OCI-LY7 (cell line): ENCODE measurements around the gene TBC1D8. TPM values are rescaled to one million over a fixed set of nuclear protein-coding genes. Genes with fewer than 3 reads are reported as not detected.

Experiments
- BruUV-seq: library from RNA; stranded (reverse); fragments of 400-500 nt; replicated peaks from 2 replicates; lab custom pipeline; 2021; lab: Mats Ljungman, UMichigan
- CTCF ChIA-PET: fragments of 300-600 bp; sonication (Branson Sonifier 250); formaldehyde crosslinking; loops from one replicate; lab custom pipeline; 2022; ENCODE audit warnings: antibody characterized with exemption; ENCODE audit not compliant: unreplicated experiment; lab: Charles Lee
- POLR2A ChIA-PET: fragments of 300-600 bp; sonication (Branson Sonifier 250); formaldehyde crosslinking; loops from one replicate; lab custom pipeline; 2022; ENCODE audit warnings: antibody characterized with exemption; lab: Charles Lee
- DNase-seq: peaks from one replicate; pipeline ENCODE4 v3.0.0-alpha.2; 2015; ENCODE audit warnings: low spot score
- H2AFZ ChIP-seq: fragments of 200-600 bp; sonication (generic), shearing (Covaris generic); 2 replicates; pipeline ENCODE4 v1.6.1; 2014; ENCODE audit warnings: mild to moderate bottlenecking, antibody characterized with exemption, low read length, moderate library complexity
- H3K27ac ChIP-seq: fragments of 200-600 bp; sonication (generic); 2 replicates; pipeline ENCODE4 v1.5.1; 2014; ENCODE audit warnings: mixed run types, low read depth, mild to moderate bottlenecking, moderate library complexity, low read length, inconsistent platforms; ENCODE audit not compliant: poor library complexity, severe bottlenecking
- H3K36me3 ChIP-seq: fragments of 200-600 bp; sonication (generic); 2 replicates; pipeline ENCODE4 v1.6.1; 2014; ENCODE audit warnings: mild to moderate bottlenecking, antibody characterized with exemption, low read length, moderate library complexity, mixed read lengths; ENCODE audit not compliant: insufficient read depth
- H3K4me1 ChIP-seq: fragments of 200-600 bp; sonication (generic); 2 replicates; pipeline ENCODE4 v1.5.1; 2014; ENCODE audit warnings: mild to moderate bottlenecking, low read length; ENCODE audit not compliant: insufficient read depth, poor library complexity, severe bottlenecking
- H3K4me2 ChIP-seq: fragments of 200-600 bp; sonication (generic); 2 replicates; pipeline ENCODE4 v1.6.1; 2014; ENCODE audit warnings: mild to moderate bottlenecking, low read length
- H3K4me3 ChIP-seq: fragments of 200-600 bp; sonication (generic); 2 replicates; pipeline ENCODE4 v1.5.1; 2014; ENCODE audit warnings: mild to moderate bottlenecking, low read depth, low read length; ENCODE audit not compliant: poor library complexity, severe bottlenecking
- H3K79me2 ChIP-seq: fragments of 200-600 bp; sonication (generic); 2 replicates; pipeline ENCODE4 v1.6.1; 2016; ENCODE audit warnings: low read depth, mild to moderate bottlenecking, low read length, moderate library complexity, mixed read lengths; ENCODE audit not compliant: insufficient read depth
- H3K9me2 ChIP-seq: fragments of 200-600 bp; sonication (generic); 2 replicates; pipeline ENCODE4 v1.6.1; 2016; ENCODE audit warnings: mild to moderate bottlenecking, low read length, mixed read lengths; ENCODE audit not compliant: insufficient read depth
- H3K9me3 ChIP-seq: fragments of 200-600 bp; sonication (generic); 2 replicates; pipeline ENCODE4 v1.6.1; 2014; ENCODE audit warnings: mild to moderate bottlenecking, mixed run types, low read length, mixed read lengths
- H4K20me1 ChIP-seq: fragments of 200-600 bp; sonication (generic); 2 replicates; pipeline ENCODE4 v1.6.1; 2014; ENCODE audit warnings: mild to moderate bottlenecking, antibody characterized with exemption, low read length, moderate library complexity, mixed read lengths; ENCODE audit not compliant: insufficient read depth
- CTCF ChIP-seq: fragments of 200-600 bp; sonication (generic); conservative IDR thresholded peaks from 2 replicates; pipeline ENCODE4 v1.5.1; 2014; ENCODE audit warnings: mild to moderate bottlenecking, antibody characterized with exemption, low read length, moderate library complexity, mixed read lengths
- EZH2phosphoT487 ChIP-seq: fragments of 200-600 bp; sonication (generic); IDR thresholded peaks from 2 replicates; pipeline ENCODE4 v1.6.1; 2018; ENCODE audit warnings: low read depth, borderline replicate concordance, mild to moderate bottlenecking, mixed run types, antibody characterized with exemption, low read length, moderate library complexity, mixed read lengths
- intact Hi-C: fragments of 100-400 bp; cut with micrococcal nuclease; formaldehyde crosslinking; loops from one replicate; pipeline ENCODE4 v1.10.0; 2022; ENCODE audit not compliant: unreplicated experiment
- total RNA-seq, 2 experiments: library from RNA; depleted of rRNA in 1 of 2; stranded (reverse); fragments of >200 nt in 1 of 2; shearing (Covaris generic) in 1 of 2; gene quantifications; 2 replicates each; pipeline ENCODE4 v1.2.3, GENCODE V29; 2014 to 2022

The TBC1D8 gene
- total RNA-seq, 2 experiments from 2014 or later = 0.22 to 0.49 TPM

GRCh38 chr2:101076581-101076980, 74.6 kb downstream of the TBC1D8 start:
- ChIA-PET CTCF (no interaction called here), POLR2A (no interaction called here)
- DNase-seq = no peak
- no peaks in the 10 kb centered on the region for H3K9me2 ChIP-seq
- no peak overlapping the region for H3K4me3 ChIP-seq
- no peaks in the 10 kb centered on the region for H4K20me1 ChIP-seq
- no peaks in the 10 kb centered on the region for H3K4me1 ChIP-seq
- H3K4me2 ChIP-seq = no peak overlapping the region
- no peak overlapping the region for H3K27ac ChIP-seq
- no peaks in the 10 kb centered on the region for H3K36me3 ChIP-seq
- BruUV-seq = no TSS peak
- no peak overlapping the region for H2AFZ ChIP-seq
- TF ChIP-seq CTCF (no peak), EZH2phosphoT487 (no peak)
- H3K79me2 ChIP-seq = no peaks in the 10 kb centered on the region
- no peaks in the 10 kb centered on the region for H3K9me3 ChIP-seq
- intact Hi-C loops = no loop called here

- Histone ChIP-seq H3K9me2 (no peaks in the 10 kb centered on the region), H3K27ac (no peak overlapping the region), H3K79me2 (no peaks in the 10 kb centered on the region), H3K9me3 (no peaks in the 10 kb centered on the region), H3K4me1 (no peaks in the 10 kb centered on the region), H2AFZ (no peak overlapping the region), H3K4me2 (no peak overlapping the region), H4K20me1 (no peaks in the 10 kb centered on the region), H3K36me3 (no peaks in the 10 kb centered on the region), H3K4me3 (no peak overlapping the region)
- CTCF ChIA-PET = no interaction called here
- no peak for DNase-seq
- no peak for TF ChIP-seq EZH2phosphoT487
- TF ChIP-seq CTCF = no peak
- POLR2A ChIA-PET = interaction anchor here (0.5 kb wide), 1 partner anchor 1354 kb away, joined by 4 read pairs; no protein-coding TSS in a partner anchor
- no TSS peak for BruUV-seq
- intact Hi-C loops = no loop called here
Measured at GRCh38 chr2:101064868-101065549, 86.2 kb downstream of the TBC1D8 start.

GRCh38 chr2:101064505-101064867, 86.7 kb downstream of the TBC1D8 start:
- ChIA-PET CTCF (no interaction called here), POLR2A (no interaction called here)
- H3K4me1 ChIP-seq = no peaks in the 10 kb centered on the region
- intact Hi-C loops = no loop called here
- no peak overlapping the region for H3K4me3 ChIP-seq
- no peaks in the 10 kb centered on the region for H3K9me3 ChIP-seq
- no peaks in the 10 kb centered on the region for H3K79me2 ChIP-seq
- no peaks in the 10 kb centered on the region for H4K20me1 ChIP-seq
- no peaks in the 10 kb centered on the region for H3K36me3 ChIP-seq
- DNase-seq = no peak
- no peak overlapping the region for H3K4me2 ChIP-seq
- no peak overlapping the region for H3K27ac ChIP-seq
- no peak for TF ChIP-seq EZH2phosphoT487
- no peak for TF ChIP-seq CTCF
- no TSS peak for BruUV-seq
- no peak overlapping the region for H2AFZ ChIP-seq
- H3K9me2 ChIP-seq = no peaks in the 10 kb centered on the region
